Inflammatory macrophage (primary cell): Measurements from ENCODE around the gene TMPRSS7.

Experiments
- DNase-seq, 2 donors: peaks; one replicate each; pipeline ENCODE4 v3.0.0-alpha.2; 2020 to 2022

TMPRSS7 gene

DNA sequence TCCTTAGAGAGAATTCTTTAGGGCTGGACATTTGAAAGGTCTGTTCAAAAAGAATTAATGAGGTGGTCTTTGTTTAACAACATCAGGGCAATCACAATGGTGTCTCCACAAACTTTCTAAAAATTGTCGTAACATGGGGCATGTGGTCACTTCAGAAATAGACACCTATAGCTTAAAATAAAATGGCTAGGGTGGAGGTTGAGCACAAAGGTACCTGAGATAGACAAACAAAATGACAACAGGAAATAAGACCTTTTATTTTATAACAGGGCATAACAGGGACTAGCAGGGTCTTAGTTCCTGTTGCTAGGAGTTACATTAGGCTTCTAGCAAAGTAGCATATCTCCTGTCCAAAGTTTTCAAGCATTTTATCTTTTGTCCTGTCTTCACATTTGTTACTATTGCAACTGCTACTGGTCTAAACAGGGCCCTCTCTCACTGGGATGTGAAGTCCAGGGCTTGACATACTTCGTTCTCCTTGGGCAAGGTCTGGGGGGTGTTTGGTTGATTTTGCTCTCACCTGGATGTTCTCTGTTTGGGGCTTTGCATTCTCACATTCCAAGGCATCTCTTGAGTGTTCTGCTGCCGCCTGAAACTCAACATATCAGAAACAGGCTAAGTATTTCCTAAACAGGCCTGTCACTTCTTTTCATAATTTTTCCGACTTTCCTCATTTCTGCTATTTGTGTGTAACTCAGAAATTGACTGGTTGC is 95.5 kb downstream of the TMPRSS7 start:
- peak in 1 of 2 donors; percentile 11 for DNase-seq

DNA sequence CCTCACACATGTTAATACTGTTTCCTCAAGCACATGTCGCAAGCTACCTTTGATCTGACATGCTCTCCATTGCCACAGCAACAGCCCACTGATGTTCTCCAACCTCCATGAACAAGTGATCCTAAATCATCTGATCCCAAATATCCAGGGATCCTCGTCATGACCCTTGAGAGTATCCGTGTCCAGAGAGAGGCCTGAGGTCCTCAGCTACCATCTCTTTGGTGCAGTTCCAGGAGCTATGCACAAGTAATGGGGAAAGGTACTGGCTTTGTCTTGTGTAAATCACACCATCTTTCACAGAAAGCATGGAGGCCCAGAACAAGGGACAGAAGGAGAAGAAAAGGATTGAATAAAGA is 96.1 kb downstream of the TMPRSS7 start:
- DNase-seq, result no peak
